Sigmoid colon (tissue), 7 donors: ENCODE results near the gene PTPN11. TPM values are rescaled to one million over a fixed set of nuclear protein-coding genes. Genes with fewer than 3 reads are reported as not detected.
"Not testable (repeated sequence)": the region's sequence is repeated elsewhere in the genome, so short reads cannot be mapped to it uniquely, and the experiment has no call there.

Experiments used
- DNase-seq: peaks from one replicate; pipeline ENCODE4 v3.0.0-alpha.2; 2019
- H3K27ac ChIP-seq, 4 donors: fragments of 200-600 bp; sonication (generic); one replicate each; pipeline ENCODE4 v1.5.1; 2016 to 2019; ENCODE audit warnings: mild to moderate bottlenecking in 1 of 4
- H3K27me3 ChIP-seq, 3 donors: fragments of 200-600 bp; sonication (generic); one replicate each; pipeline ENCODE4 v1.5.1; 2019; ENCODE audit warnings: mild to moderate bottlenecking in 1 of 3
- H3K36me3 ChIP-seq, 4 donors: fragments of 200-600 bp; sonication (generic); one replicate each; pipeline ENCODE4 v1.5.1; 2016 to 2019
- H3K4me1 ChIP-seq, 4 donors: fragments of 200-600 bp; sonication (generic); one replicate each; pipeline ENCODE4 v1.5.1; 2017 to 2019
- H3K4me3 ChIP-seq, 4 donors: fragments of 200-600 bp; sonication (generic); one replicate each; pipeline ENCODE4 v1.5.1; 2017 to 2019; ENCODE audit warnings: mild to moderate bottlenecking in 2 of 4, moderate library complexity in 1 of 4
- H3K9me3 ChIP-seq, 4 donors: fragments of 200-600 bp in 3 of 4; sonication (generic) in 3 of 4; one replicate each; pipeline versions ENCODE4 v1.5.1 to v1.6.1; 2013 to 2019
- EP300 ChIP-seq, 4 donors: sonication (generic); formaldehyde crosslinking; IDR thresholded peaks; one replicate each; pipeline ENCODE4 v1.6.1; 2017; ENCODE audit warnings: antibody characterized with exemption in 4 of 4
- POLR2A ChIP-seq, 2 donors: fragments of 450-650 bp; IDR thresholded peaks; one replicate each; pipeline ENCODE4 v1.6.1; 2016; ENCODE audit warnings: antibody characterized with exemption in 2 of 2, mild to moderate bottlenecking in 2 of 2, moderate library complexity in 2 of 2
- POLR2AphosphoS5 ChIP-seq, 4 donors: sonication (generic); formaldehyde crosslinking; IDR thresholded peaks; one replicate each; pipeline ENCODE4 v1.6.1; 2017; ENCODE audit warnings: antibody characterized with exemption in 4 of 4
- WGBS, 2 donors: extraction: QIAGEN DNeasy Blood & Tissue Kit; methylation state at CpG; one replicate each; pipeline ENCODE4 v1.1.7; 2013; 5-methylcytosine and 5-hydroxymethylcytosine counted together
- intact Hi-C: fragments of 100-400 bp; cut with DNase I; formaldehyde crosslinking; loops from one replicate; pipeline ENCODE4 v1.15.1; 2023
- polyA plus RNA-seq, 3 donors: library from polyadenylated mRNA; stranded (reverse); fragments of 200-250 nt; gene quantifications; one replicate each; pipeline ENCODE4 v1.2.3, GENCODE V29; 2013
- total RNA-seq, 4 donors: library from RNA; depleted of rRNA; stranded (reverse); fragments of >200 nt; gene quantifications; one replicate each; pipeline ENCODE4 v1.1.0, GENCODE V29; 2016
- TF ChIP-seq, protein P1 (sequence below), 4 experiments: fragments of 450-650 bp in 3 of 4; fragments of 200-600 bp in 1 of 4; IDR thresholded peaks; one replicate each; pipeline ENCODE4 v1.5.1; 2016 to 2019; ENCODE audit warnings: antibody characterized with exemption in 4 of 4, mild to moderate bottlenecking in 3 of 4, moderate library complexity in 2 of 4
- donor health status: healthy with polysubstance abuse.
- donor health status: Bipolar disorder and iron deficiency.
- donor health status: healthy.

The PTPN11 gene
- total and polyA plus RNA-seq, 7 donors, result 30.3 to 111 (median 81.6) TPM

DNA sequence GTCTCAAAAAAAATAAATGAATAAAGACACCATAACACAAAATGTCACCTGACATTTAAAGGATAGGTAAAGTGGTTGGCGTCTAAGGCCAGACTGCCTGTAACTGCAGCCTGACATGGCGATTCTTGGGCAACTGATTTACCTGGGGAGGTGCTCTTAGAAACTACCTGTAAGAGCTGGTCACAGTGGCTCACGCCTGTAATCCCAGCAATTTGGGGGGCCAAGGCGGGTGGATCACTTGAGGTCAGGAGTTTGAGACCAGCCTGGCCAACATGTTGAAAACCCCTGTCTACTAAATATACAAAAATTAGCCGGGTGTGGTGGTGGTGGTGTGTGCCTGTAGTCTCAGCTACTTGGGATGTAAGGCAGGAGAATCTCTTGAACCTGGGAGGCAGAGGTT lies 17.7 kb upstream of the PTPN11 start:
- H3K36me3 ChIP-seq, result peaks cover 3 to 21% (median 10%) of the 10 kb centered on the region in 4 donors
- no peak overlapping the region for H3K27ac ChIP-seq
- H3K9me3 ChIP-seq, result no peaks in the 10 kb centered on the region
- no peaks in the 10 kb centered on the region for H3K27me3 ChIP-seq
- TF ChIP-seq POLR2AphosphoS5 (IDR thresholded peaks at IDR 0.05) (no peak), EP300 (IDR thresholded peaks at IDR 0.05) (no peak), POLR2A (IDR thresholded peaks at IDR 0.05) (no peak)
- TF ChIP-seq, protein P1, sequence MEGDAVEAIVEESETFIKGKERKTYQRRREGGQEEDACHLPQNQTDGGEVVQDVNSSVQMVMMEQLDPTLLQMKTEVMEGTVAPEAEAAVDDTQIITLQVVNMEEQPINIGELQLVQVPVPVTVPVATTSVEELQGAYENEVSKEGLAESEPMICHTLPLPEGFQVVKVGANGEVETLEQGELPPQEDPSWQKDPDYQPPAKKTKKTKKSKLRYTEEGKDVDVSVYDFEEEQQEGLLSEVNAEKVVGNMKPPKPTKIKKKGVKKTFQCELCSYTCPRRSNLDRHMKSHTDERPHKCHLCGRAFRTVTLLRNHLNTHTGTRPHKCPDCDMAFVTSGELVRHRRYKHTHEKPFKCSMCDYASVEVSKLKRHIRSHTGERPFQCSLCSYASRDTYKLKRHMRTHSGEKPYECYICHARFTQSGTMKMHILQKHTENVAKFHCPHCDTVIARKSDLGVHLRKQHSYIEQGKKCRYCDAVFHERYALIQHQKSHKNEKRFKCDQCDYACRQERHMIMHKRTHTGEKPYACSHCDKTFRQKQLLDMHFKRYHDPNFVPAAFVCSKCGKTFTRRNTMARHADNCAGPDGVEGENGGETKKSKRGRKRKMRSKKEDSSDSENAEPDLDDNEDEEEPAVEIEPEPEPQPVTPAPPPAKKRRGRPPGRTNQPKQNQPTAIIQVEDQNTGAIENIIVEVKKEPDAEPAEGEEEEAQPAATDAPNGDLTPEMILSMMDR (IDR thresholded peaks at IDR 0.05), result no peak
- intact Hi-C loops, result no loop called here
- H3K4me3 ChIP-seq, result no peak overlapping the region
- no peak for DNase-seq
- H3K4me1 ChIP-seq, result no peaks in the 10 kb centered on the region
- 93 to 94% methylated on average over 5 of the region's 5 CpGs for WGBS, 2 donors

DNA sequence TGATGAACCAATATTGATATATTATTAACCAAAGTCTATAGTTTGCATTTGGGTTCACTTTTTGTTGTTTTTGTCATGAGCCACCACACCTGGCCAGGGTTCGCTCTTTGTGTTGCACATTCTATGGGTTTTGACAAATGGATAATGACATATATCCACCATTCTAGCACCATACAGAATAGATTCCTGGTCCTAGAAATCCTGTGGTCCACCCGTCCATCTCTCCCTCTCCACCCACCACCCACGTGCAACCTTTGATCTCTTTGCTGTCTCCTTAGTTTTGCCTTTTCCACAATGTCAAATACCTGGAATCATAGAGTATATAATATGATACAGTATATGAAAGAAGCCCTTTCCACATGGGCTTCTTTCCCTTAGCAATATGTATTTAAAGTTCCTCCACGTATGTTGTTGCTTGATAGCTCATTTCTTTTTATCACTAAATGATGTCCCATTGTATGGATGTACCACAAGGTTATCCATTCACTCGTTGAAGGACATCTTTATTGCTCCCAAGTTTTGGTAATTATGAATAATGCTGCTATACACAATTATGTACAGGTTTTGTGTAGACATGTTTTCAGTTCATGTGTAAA lies 16.7 kb upstream of the PTPN11 start:
- no peaks in the 10 kb centered on the region for H3K9me3 ChIP-seq
- DNase-seq, result no peak
- H3K27me3 ChIP-seq, result no peaks in the 10 kb centered on the region
- intact Hi-C loops, result no loop called here
- H3K4me1 ChIP-seq, result peaks cover 0 to 7% (median 3%) of the 10 kb centered on the region in 4 donors
- no peak overlapping the region for H3K27ac ChIP-seq
- TF ChIP-seq POLR2A (IDR thresholded peaks at IDR 0.05) (no peak), EP300 (IDR thresholded peaks at IDR 0.05) (no peak), POLR2AphosphoS5 (IDR thresholded peaks at IDR 0.05) (no peak)
- TF ChIP-seq, protein P1 (IDR thresholded peaks at IDR 0.05), result no peak
- peaks cover 7 to 30% (median 20%) of the 10 kb centered on the region in 4 donors for H3K36me3 ChIP-seq
- no peak overlapping the region for H3K4me3 ChIP-seq
- 35 to 56% methylated on average over 5 of the region's 5 CpGs for WGBS, 2 donors

DNA sequence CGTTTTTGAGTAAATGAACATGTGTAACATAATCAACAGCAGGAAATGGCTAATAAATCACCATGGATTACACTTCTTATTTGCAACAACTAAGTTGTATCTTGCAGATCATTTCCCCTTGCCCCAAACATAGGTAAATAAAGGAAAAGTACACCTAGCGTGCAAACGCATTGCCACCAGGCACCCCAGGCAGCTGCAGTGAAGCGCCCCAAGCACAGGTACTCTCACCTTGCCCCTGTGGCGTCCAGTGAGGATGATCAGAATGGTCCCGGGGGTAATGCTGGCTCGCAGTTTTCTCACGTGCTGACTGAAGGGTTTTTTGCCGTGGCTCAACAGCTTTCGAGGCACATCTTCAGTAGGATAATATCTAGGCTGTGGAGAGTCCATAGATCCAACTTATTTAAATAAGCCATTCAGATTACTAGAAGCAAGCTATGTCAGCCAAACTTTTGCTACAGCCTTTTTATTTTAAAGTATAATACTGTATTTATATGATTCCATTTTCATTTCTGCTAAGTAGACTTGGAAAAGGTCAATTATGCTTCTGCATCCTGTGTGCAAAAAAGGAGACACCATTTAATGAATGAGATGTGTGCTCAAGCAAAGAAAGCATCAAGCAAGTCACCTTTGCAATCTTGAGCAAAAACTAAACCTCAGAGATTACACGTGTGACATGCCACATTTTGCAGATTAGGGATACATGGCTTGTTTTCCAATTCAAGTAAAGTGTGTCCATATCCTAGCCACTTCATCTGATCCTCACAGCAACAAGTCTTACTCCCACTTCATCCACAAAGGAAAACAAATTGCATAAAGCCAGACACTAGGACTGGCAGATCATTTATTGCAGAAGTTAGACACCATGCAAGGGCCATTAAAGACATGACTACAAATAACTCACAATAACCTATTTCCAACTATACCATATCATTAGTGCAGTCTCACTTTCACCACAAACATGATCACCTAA lies 11.9 kb upstream of the PTPN11 start:
- no peak overlapping the region for H3K27ac ChIP-seq
- WGBS, 2 donors, result 73 to 85% methylated on average over 11 of the region's 11 CpGs
- no peaks in the 10 kb centered on the region for H3K27me3 ChIP-seq
- TF ChIP-seq POLR2A (IDR thresholded peaks at IDR 0.05) (no peak), POLR2AphosphoS5 (IDR thresholded peaks at IDR 0.05) (no peak), EP300 (IDR thresholded peaks at IDR 0.05) (no peak)
- TF ChIP-seq, protein P1 (IDR thresholded peaks at IDR 0.05), result no peak
- DNase-seq, result no peak
- H3K4me3 ChIP-seq, result no peak overlapping the region
- H3K36me3 ChIP-seq, result peaks cover 7 to 43% (median 31%) of the 10 kb centered on the region in 4 donors
- intact Hi-C loops, result loop anchor here (5.0 kb wide), 1 partner anchor 565 kb away; the partner anchor contains the start of gene MAPKAPK5
- H3K4me1 ChIP-seq, result peaks cover 0 to 26% (median 19%) of the 10 kb centered on the region in 4 donors
- H3K9me3 ChIP-seq, result no peaks in the 10 kb centered on the region

DNA sequence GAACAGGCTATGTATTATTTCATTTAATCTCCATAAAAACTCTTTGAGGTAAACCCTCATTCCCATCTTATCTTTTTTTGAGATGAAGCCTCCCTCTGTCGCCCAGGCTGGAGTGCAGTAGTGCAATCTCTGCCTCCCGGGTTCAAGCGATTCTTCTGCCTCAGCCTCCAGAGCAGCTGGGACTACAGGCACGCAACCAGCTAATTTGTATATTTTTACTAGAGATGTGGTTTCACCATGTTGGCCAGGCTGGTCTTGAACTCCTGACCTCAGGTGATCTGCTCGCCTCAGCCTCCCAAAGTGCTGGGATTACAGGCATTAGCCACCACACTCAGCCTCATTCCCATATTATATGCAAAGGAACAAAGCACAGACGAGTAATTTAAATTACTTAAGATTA lies 11.1 kb upstream of the PTPN11 start:
- H3K27me3 ChIP-seq, H3K9me3 ChIP-seq, H3K4me3 ChIP-seq, H3K27ac ChIP-seq, DNase-seq: not testable (repeated sequence)
- Histone ChIP-seq H3K4me1 (peaks cover 0 to 26% (median 19%) of the 10 kb centered on the region in 4 donors), H3K36me3 (peaks cover 7 to 43% (median 31%) of the 10 kb centered on the region in 4 donors)
- intact Hi-C loops, result loop anchor here (5.0 kb wide), 1 partner anchor 565 kb away; the partner anchor contains the start of gene MAPKAPK5
- WGBS, 2 donors, result 67 to 83% methylated on average over 6 of the region's 6 CpGs

DNA sequence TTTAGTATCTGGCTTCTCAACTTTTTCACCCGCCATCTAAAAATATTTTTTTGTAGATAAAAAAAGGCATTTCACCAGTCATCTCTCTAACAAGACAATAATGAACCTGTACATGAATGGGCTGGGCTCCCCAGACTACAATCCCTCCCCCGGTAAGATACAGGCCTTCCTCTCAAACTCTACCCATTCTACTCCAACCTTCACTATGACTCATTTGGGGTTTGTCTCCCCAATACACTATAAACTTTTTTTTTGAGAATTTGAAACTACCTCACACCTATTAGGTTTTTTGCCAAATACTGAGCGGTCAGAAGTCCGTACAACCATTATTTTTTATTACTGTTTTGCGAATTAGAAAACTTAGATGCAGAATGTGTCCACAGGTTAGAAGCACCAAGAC lies 10.1 kb upstream of the PTPN11 start:
- DNase-seq, result no peak
- Histone ChIP-seq H3K27me3 (no peaks in the 10 kb centered on the region), H3K4me1 (peaks cover 0 to 26% (median 19%) of the 10 kb centered on the region in 4 donors), H3K9me3 (no peaks in the 10 kb centered on the region), H3K36me3 (peaks cover 7 to 43% (median 31%) of the 10 kb centered on the region in 4 donors), H3K4me3 (peak overlapping the region; percentile 57 to 69 (median 64)), H3K27ac (peak overlapping the region; percentile 86 to 92 (median 88))
- WGBS, 2 donors, result 5 to 18% methylated on average over 5 of the region's 5 CpGs
- TF ChIP-seq, protein P1 (IDR thresholded peaks at IDR 0.05), result no peak
- TF ChIP-seq POLR2AphosphoS5 (IDR thresholded peaks at IDR 0.05), result no peak
- TF ChIP-seq POLR2A (IDR thresholded peaks at IDR 0.05), result no peak
- TF ChIP-seq EP300 (IDR thresholded peaks at IDR 0.05), result no peak
- intact Hi-C loops, result loop anchor here (5.0 kb wide), 1 partner anchor 566 kb away; the partner anchor contains the start of gene MAPKAPK5
